UCSD-AML1 (cell line): ENCODE results near the gene RANBP9.
A peak's percentile ranks its signal among the peaks of the same experiment; 100 is the strongest.

Experiments used
- DNase-seq: peaks from one replicate; lab custom pipeline; 2025; ENCODE audit not compliant: unreplicated experiment; lab: John Stamatoyannopoulos, UW

RANBP9 gene

GRCh38 chr6:13711324-13711732 lies 307 bp downstream of the RANBP9 start:
- DNase-seq, result peak; percentile 90

GRCh38 chr6:13710552-13711323 lies 897 bp downstream of the RANBP9 start:
- peak; percentile 48 for DNase-seq

GRCh38 chr6:13709689-13710551 lies 1.7 kb downstream of the RANBP9 start:
- DNase-seq, result no peak

- no peak for DNase-seq
These were observed 2.9 kb downstream of the RANBP9 start for GRCh38 chr6:13708736-13709135.

GRCh38 chr6:13703496-13703895 lies 8.1 kb downstream of the RANBP9 start:
- DNase-seq, result no peak

GRCh38 chr6:13702809-13703302 lies 8.8 kb downstream of the RANBP9 start:
- peak; percentile 31 for DNase-seq

- no peak for DNase-seq
These were observed 11.4 kb downstream of the RANBP9 start for GRCh38 chr6:13700232-13700631.

GRCh38 chr6:13698715-13699114 lies 12.9 kb downstream of the RANBP9 start:
- no peak for DNase-seq

GRCh38 chr6:13697857-13698256 lies 13.8 kb downstream of the RANBP9 start:
- DNase-seq, result no peak

GRCh38 chr6:13696226-13696625 lies 15.4 kb downstream of the RANBP9 start:
- no peak for DNase-seq

- DNase-seq, result no peak
These were observed 16.4 kb downstream of the RANBP9 start for GRCh38 chr6:13695252-13695651.

- DNase-seq, result no peak
These were observed 17.1 kb downstream of the RANBP9 start for GRCh38 chr6:13694562-13694961.

GRCh38 chr6:13689511-13690256 lies 22.0 kb downstream of the RANBP9 start:
- DNase-seq, result no peak

GRCh38 chr6:13688692-13689196 lies 22.9 kb downstream of the RANBP9 start:
- no peak for DNase-seq

- no peak for DNase-seq
These were observed 23.7 kb downstream of the RANBP9 start for GRCh38 chr6:13687917-13688351.

- DNase-seq, result no peak
These were observed 26.8 kb downstream of the RANBP9 start for GRCh38 chr6:13684855-13685254.

- no peak for DNase-seq
These were observed 28.6 kb downstream of the RANBP9 start for GRCh38 chr6:13683038-13683437.

GRCh38 chr6:13682346-13682745 lies 29.3 kb downstream of the RANBP9 start:
- no peak for DNase-seq

GRCh38 chr6:13681305-13682061 lies 30.2 kb downstream of the RANBP9 start:
- no peak for DNase-seq

- DNase-seq, result no peak
These were observed 31.1 kb downstream of the RANBP9 start for GRCh38 chr6:13680448-13680968.
